SK-N-MC (cell line): Measurements from ENCODE around the gene SLC2A14.

Source experiments
- EZH2 ChIP-seq: fragments of 200-600 bp; sonication (generic); IDR thresholded peaks from one replicate; pipeline ENCODE4 v1.6.1; 2017; ENCODE audit warnings: antibody characterized with exemption
- FOXP2 ChIP-seq: optimal IDR thresholded peaks from 2 replicates; pipeline ENCODE3; 2011; ENCODE audit warnings: mild to moderate bottlenecking, moderate library complexity; ENCODE audit not compliant: insufficient read depth; ENCODE audit errors: extremely low read length, control extremely low read depth
- POLR2AphosphoS5 ChIP-seq: IDR thresholded peaks from 2 replicates; pipeline ENCODE4 v1.6.1; 2012; ENCODE audit warnings: mild to moderate bottlenecking, low read depth, low read length, borderline replicate concordance

DNA sequence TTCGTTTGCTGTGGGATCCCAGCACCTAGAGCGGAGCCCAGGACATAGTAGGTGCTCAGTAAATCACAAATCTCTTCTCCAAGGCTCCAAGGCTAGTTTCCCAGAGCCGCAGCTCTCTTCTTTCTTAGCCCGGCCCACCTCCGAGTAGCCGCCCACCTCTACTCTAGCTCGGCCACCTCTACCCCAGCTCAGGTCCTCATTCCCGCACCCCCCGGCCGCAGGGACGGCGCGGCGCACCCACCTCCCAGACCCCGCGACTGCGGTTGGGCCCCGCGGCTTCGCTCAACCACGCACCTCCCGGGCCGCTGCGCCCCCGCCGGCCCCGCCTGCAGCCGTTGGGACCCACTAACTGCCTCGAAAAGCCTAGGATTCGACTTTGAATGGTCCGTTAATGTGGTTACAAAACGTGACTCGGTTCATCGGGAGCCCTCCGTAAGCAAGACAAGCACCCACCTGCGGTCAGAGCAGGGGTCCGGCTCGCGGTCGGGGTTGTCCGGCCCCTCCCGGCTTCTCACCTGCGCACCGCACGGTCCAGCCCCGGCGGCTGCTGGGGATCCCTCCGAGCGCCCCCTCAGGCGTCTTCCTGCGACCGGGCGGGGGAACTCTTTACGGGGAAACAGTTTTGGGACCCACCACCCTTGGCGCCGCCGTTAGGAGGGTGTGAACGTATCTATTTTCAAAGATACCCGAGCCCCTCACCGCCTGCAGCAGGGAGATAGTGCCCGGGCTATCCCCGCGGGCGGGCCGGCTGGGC lies at the start of gene SLC2A14:
- TF ChIP-seq EZH2 (no peak), POLR2AphosphoS5 (no peak), FOXP2 (no peak)
